Measurements from ENCODE around the gene GPR89B.
"Not testable (repeated sequence)": the region's sequence is repeated elsewhere in the genome, so short reads cannot be mapped to it uniquely, and the experiment has no call there.

The GPR89B gene

GRCh38 chr1:148033147-148033546, 104.9 kb downstream of the GPR89B start:
- DNase-seq = not testable (repeated sequence)

DNA sequence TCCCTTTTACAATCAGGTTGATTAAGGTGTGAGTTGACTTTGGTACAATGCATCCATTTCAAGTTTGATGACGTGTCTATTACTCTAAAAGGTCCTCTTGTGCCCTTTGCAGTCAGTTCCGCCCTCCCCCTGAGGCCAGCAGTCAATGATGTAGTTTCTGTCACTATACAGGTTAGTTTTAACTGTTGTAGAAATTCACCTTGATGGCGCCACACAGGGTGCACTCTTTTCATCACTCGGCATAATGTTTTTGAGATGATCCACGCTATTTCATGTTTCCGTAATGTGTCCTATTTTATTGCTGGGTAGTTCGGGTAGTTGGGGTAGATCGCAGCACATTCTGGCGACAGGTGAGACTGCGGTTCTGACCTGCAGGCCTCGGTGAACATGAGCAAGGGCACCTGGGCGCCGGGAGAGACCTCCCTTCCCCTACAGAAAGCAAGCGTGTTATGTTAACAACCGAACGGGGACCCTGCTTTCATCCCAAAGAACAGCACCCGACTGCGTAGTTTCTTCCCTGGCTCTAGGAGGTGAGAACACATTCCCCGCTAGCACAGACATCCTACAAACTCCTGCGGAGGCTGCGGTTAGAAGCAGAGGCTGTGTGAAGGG, 109.7 kb downstream of the GPR89B start:
- DNase-seq = not testable (repeated sequence)

DNA sequence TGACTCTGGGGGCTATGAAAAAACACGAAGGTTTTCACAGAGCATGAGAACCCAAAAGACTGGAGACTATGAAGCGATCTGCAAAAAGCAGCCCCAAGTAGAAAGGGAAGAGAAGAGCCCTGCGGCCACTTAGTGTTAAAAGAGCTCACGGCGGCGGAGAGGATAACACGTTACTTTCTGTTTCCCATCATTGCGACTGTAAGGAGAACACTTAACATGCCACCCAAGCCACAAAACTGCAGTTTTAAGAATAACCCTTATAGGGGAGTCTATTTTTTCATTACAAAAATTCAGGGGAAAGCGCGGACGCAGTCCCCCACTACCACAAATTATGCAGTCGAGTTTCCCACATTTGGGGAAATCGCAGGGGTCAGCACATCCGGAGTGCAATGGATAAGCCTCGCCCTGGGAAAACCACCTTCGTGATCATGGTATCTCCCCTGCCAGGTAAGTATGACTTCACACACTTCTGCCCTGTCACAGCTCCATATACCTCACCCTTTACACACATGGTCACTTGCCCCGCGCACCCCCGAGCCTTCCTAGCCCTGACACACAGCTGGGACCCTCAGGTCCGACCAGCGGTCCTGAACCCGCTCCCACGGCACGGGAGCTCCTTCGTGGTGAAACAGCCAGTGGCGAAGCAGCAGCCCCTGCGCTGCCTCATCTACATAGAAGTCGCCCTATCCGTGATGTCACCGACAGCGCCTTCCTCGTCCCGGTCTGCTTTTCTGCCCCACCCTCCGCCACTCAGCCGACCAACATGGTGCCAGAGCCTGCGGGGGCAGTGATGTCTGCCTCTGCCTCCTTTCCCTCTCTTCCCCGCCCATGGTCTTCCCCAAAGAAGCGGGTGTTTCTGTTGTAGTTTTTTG, 110.5 kb downstream of the GPR89B start:
- DNase-seq = peak; percentile 15
